GM21576 (cell line): ENCODE measurements around the gene TSPAN14.
"Not testable (repeated sequence)": the region's sequence is repeated elsewhere in the genome, so short reads cannot be mapped to it uniquely, and the experiment has no call there.

Source experiments
- ATAC-seq: cut with Tn5 transposase; IDR thresholded peaks from one replicate; pipeline ENCODE4 v1.9.1; 2021; ENCODE audit warnings: mild to moderate bottlenecking, moderate library complexity; ENCODE audit not compliant: unreplicated experiment

TSPAN14 gene

GRCh38 chr10:80453842-80454512 is at the start of gene TSPAN14:
Gene TSPAN14 (plus strand): TSS chr10:80454310. CDS start chr10:80489234, 34,924 bp downstream.
- peak; percentile 50 for ATAC-seq

GRCh38 chr10:80405035-80405434 is 49.1 kb upstream of the TSPAN14 start:
- ATAC-seq: no peak

- ATAC-seq: no peak
Observed at GRCh38 chr10:80405626-80406025, 48.5 kb upstream of the TSPAN14 start.

GRCh38 chr10:80406204-80406603 is 47.9 kb upstream of the TSPAN14 start:
- ATAC-seq: no peak

- peak; percentile 12 for ATAC-seq
Observed at GRCh38 chr10:80407812-80408241, 46.3 kb upstream of the TSPAN14 start.

GRCh38 chr10:80408242-80409101 is 45.6 kb upstream of the TSPAN14 start, which contains the start of gene PRXL2A:
Gene PRXL2A (plus strand): TSS chr10:80408551. CDS start chr10:80420468, 11,917 bp downstream.
- peak; percentile 94 for ATAC-seq

GRCh38 chr10:80409121-80409520 is 45.0 kb upstream of the TSPAN14 start:
- ATAC-seq: no peak

GRCh38 chr10:80410122-80410521 is 44.0 kb upstream of the TSPAN14 start:
- no peak for ATAC-seq

- no peak for ATAC-seq
Observed at GRCh38 chr10:80410578-80411145, 43.4 kb upstream of the TSPAN14 start.

GRCh38 chr10:80411267-80411668 is 42.8 kb upstream of the TSPAN14 start:
- no peak for ATAC-seq

GRCh38 chr10:80411681-80412220 is 42.4 kb upstream of the TSPAN14 start:
- ATAC-seq: no peak

GRCh38 chr10:80412486-80412885 is 41.6 kb upstream of the TSPAN14 start:
- no peak for ATAC-seq

GRCh38 chr10:80413271-80413996 is 40.7 kb upstream of the TSPAN14 start:
- ATAC-seq: no peak

- no peak for ATAC-seq
Observed at GRCh38 chr10:80414142-80414895, 39.8 kb upstream of the TSPAN14 start.

GRCh38 chr10:80415734-80416478 is 38.2 kb upstream of the TSPAN14 start:
- no peak for ATAC-seq

GRCh38 chr10:80416479-80417098 is 37.5 kb upstream of the TSPAN14 start:
- ATAC-seq: no peak

- ATAC-seq: not testable (repeated sequence)
Observed at GRCh38 chr10:80417256-80417655, 36.9 kb upstream of the TSPAN14 start.

- ATAC-seq: peak; percentile 14
Observed at GRCh38 chr10:80421050-80421706, 32.9 kb upstream of the TSPAN14 start.
